GM19239 (cell line): Measurements from ENCODE around the gene PIEZO2.

Experiments
- DNase-seq: peaks from one replicate; pipeline ENCODE4 v3.0.0; 2011; ENCODE audit warnings: low spot score; ENCODE audit not compliant: insufficient read length
- FAIRE-seq: peaks from 2 replicates; lab custom pipeline; 2011; peaks lifted over from hg19 to GRCh38; lab: Jason Lieb, UNC

Gene PIEZO2

GRCh38 chr18:11004951-11005350 lies 144.4 kb downstream of the PIEZO2 start:
- no peak for FAIRE-seq

GRCh38 chr18:11004294-11004693 lies 145.1 kb downstream of the PIEZO2 start:
- DNase-seq (no peak), FAIRE-seq (no peak)

More at GRCh38 chr18:11004951-11005350, 144.4 kb downstream of the PIEZO2 start:
- no peak for DNase-seq

DNA sequence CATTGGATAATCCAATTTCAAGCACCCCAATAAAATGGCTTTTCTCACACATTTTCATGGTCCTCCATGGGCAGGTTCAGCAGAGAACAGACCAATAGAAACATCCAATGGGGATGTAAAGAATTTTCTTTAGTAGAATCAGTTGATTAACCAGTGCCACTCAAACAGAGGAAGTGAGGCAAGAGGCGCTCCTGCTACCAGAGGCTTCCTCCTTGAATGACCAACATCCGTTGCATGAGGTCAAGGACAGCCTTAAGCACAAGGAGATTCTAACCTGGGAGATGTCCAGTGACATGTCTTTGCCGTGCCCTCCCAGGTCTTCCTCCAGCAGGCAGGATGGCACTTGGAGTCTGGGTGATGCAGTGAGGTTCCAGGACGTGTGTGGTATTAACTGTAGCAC lies 146.6 kb downstream of the PIEZO2 start:
- FAIRE-seq, result no peak
- no peak for DNase-seq

GRCh38 chr18:11002277-11002676 lies 147.1 kb downstream of the PIEZO2 start:
- FAIRE-seq, result no peak
- no peak for DNase-seq

DNA sequence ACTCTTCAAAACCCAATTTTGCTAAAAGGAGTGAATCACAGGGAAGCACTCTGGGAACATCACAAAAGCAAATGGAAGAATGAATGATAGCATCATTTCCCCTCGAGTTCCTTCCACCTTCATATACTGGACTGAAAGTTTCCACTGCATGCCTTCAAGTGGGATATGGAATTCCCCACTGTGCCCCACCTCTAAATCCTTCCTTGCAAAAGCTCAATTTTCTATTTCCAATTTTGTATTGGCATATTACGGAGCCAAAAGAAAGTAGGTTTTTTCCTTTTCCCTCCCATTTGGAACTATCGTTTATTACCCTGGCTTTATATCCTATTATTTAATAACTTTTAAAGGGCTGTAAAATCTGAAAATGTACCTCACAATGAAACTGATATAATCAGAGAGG lies 149.3 kb downstream of the PIEZO2 start:
- FAIRE-seq (no peak), DNase-seq (no peak)

DNA sequence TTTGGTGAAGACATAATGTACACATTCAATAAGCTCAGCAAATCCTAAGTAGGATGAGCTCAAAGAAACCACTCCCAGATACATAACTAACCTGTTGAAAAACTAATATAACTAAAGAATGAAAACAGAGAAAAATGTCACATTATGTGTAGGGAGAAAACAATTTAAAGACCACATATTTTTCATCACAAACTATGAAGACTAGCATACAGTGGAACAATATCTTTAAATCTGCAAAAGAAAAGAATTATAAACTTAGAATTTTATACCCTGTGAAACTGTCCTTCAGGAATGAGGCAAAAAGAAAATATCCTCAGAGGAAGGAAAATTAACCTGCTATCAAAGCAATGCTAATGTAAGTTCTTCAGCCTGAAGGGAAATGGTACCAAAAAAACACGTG lies 151.5 kb downstream of the PIEZO2 start:
- FAIRE-seq, result no peak
- DNase-seq, result no peak

- no peak for FAIRE-seq
- DNase-seq, result no peak
Observed at GRCh38 chr18:10995550-10995949, 153.8 kb downstream of the PIEZO2 start.

- FAIRE-seq (no peak), DNase-seq (no peak)
Observed at GRCh38 chr18:10989486-10989885, 159.9 kb downstream of the PIEZO2 start.

- FAIRE-seq (no peak), DNase-seq (no peak)
Observed at GRCh38 chr18:10985689-10986088, 163.7 kb downstream of the PIEZO2 start.

DNA sequence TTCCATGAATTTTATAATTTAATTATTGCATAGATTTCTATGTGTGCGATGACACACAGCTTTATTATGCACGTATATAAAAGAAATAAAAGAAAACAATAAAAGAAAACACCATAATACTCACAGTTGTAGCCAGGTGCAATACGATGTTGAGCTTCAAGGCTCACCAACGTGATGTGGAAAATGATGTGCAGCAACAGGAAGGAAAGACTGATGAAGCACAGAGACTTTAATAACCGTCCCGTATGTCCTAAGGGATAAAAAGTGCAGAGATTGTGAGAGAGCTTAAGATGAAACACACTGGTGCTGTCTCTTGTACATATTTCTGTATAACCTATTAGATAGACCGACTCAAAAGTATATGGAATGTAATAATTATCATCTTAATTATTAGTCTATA lies 170.0 kb downstream of the PIEZO2 start:
- FAIRE-seq (no peak), DNase-seq (no peak)

DNA sequence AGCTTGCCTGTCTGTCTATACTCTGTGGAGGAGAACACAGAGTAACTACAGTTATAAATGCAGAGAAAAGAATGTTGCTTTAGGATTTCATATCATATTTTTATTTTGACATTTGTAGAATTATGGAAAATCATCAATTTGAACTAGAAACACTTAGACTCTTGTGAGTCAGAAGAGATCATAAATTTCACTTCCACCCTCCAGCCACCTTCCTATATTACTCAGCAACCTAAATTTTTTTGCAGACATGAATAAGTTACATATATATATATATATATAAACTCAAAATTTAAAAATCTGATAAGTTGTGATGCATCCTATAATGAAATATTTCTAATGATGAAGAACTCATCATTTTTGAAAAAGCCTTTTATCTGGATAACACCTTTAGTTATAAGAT lies 172.3 kb downstream of the PIEZO2 start:
- no peak for DNase-seq
- FAIRE-seq, result no peak

DNA sequence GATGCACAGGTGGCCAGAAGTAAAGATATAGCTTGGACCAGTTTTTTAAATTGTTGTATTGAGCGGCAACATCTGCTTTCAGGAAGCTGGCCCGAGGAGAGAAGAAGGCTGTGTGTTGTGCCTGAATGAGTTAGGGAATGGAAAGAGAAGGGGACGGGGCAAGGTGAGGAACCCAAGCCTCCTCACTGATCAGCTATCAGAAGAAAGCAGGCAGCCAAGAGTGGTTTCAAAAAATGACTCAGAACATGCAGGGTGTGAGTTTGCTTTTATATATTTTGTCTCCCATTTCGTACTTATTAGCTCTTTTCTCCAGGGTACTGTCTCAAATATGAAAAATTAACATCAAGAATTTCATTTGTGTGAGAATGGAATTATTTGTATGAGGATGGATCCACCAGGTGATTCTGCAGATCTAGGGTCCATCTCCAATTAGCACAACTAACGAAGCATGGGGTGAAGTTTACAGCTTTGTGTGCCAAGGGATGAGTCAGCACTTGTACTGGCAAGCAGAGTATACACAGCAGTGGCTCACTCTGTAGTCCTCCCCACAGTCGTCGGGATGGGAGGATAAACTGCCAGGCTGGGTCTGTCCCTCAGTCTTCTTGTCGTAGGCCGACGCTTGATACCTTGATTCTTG lies 175.7 kb downstream of the PIEZO2 start:
- DNase-seq (no peak), FAIRE-seq (no peak)

- no peak for FAIRE-seq
- no peak for DNase-seq
Observed at GRCh38 chr18:10971717-10972116, 177.7 kb downstream of the PIEZO2 start.

DNA sequence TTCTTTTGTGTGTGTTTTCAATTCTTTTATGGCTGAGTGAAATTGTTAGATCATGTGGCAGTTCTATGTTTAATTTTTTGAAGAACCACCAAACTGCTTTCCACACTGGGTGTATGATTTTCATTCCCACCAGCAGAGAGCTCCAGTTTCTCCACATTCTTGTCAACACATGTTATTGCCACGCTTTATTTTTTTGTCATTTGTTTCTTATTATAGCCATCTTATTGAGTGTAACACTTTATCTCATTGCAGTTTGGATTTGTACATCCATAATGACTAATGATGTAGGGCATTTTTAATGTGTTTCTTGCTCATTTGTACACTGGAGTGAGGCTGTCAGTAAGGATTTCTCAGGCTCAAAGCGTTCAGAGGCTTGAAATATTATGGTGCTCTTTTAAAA lies 184.2 kb downstream of the PIEZO2 start:
- FAIRE-seq (no peak), DNase-seq (no peak)

DNA sequence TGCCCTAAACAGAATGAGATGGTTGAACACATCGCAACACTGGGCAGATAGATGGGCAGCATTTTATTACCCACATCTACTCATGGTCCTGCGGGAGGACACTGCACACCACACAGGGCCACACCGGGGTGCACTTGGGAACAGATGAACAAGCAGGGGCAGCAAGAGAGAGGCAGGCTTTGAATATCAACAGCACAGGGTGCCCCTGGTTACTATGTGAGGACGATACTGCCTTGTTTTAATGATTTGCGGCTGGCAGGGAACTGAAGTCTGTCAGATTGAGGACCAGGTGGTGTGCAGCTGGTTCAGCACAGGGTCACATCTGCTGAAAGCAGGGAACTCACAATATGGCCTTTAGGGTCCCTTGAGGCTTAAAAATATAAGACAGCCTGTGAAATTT lies 195.7 kb downstream of the PIEZO2 start:
- DNase-seq (no peak), FAIRE-seq (peak; percentile 8)

DNA sequence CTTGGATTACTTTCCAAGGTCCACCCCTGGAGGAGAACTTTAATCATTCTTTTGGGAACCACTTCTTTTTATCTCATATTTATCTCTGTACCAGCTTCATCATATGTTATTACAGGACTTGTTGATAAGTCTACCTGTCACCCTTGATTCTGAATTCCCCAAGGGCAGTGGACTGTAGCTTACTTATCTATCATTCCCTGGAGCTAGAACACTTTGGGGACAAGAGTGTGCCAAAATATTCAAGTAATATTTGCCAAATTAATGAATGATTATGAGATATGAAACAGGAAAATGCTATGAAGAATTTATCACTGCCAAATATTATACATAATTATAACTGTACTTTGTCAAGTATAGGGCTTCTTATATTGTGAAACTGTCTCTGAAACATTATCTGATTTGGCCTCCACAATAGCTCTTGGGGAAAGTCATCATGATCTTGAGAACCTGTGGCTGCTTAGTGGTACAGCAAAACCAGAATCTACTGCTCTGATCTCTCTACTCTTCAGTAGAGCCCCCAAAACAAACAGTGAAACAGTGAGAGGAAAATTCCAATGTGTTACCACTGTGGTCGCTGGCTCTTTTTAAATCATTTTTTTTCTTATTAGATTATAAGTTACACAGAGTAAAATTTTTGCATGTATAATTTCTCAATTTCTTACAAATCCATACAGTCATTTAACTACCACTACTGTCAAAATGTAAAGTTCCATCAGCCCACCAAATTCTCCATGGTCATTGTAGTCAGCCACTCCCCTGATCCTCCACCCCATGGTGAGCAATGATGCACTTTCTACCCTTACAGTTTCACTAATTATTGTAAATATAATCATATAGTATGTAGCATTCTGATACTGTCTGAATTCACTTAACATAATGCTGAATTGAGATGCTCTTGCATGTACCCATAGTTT lies 197.5 kb downstream of the PIEZO2 start:
- FAIRE-seq (peak; percentile 64), DNase-seq (no peak)

DNA sequence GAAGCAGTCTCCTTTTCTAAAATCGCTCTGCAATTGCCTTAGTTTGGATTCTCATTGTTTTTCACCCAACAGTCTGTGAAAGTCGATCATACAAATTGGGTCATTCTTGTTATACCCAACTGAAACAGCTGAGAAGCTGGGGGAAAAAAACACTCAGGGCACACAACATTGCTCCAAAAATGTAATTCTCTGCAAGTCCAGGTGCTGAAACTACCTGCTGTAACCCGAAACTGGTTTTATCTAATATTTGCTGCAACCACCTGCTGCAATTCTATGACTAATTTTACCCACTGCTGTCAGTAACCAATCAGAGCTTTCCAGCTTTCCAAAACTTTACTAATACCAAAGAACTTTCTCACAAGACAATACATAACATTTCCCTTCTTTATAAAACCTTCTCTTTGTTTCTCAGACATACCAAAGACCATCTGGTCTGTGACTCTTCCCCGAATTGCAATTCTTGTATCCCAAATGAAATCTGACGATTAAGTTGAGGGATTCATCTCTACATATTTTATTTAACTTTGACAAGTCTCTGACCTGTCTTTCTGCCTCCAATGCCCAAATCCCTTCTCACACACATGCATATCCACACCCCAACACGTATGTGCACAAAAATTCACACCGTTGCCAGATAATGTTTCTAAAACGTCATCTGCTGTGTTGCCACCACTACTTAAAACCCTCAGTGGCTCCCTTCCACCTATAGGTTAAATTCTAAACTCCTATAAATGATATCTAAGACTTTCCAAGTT lies 198.3 kb downstream of the PIEZO2 start:
- DNase-seq (no peak), FAIRE-seq (peak; percentile 73)

GRCh38 chr18:10950080-10950875 lies 199.1 kb downstream of the PIEZO2 start:
- FAIRE-seq, result no peak
- no peak for DNase-seq

- DNase-seq (no peak), FAIRE-seq (no peak)
Observed at GRCh38 chr18:10949655-10950054, 199.7 kb downstream of the PIEZO2 start.

- no peak for FAIRE-seq
- DNase-seq, result no peak
Observed at GRCh38 chr18:10948421-10948820, 200.9 kb downstream of the PIEZO2 start.
